OCI-LY1 (cell line): Measurements from ENCODE around the gene CAMTA1.

Experiments
- H2AFZ ChIP-seq: fragments of 200-600 bp; sonication (generic), shearing (Covaris generic); 2 replicates; pipeline ENCODE4 v1.6.0; 2014; ENCODE audit warnings: antibody characterized with exemption, mild to moderate bottlenecking, low read length
- H3F3A ChIP-seq: fragments of 200-600 bp; sonication (generic), shearing (Covaris generic); 2 replicates; pipeline ENCODE4 v1.6.0; 2014; ENCODE audit warnings: mild to moderate bottlenecking, antibody characterized with exemption, low read length, moderate library complexity; ENCODE audit not compliant: insufficient read depth
- H3K27ac ChIP-seq: fragments of 200-600 bp; sonication (generic); 2 replicates; pipeline ENCODE4 v1.5.1; 2014; ENCODE audit warnings: low read length, mixed run types, mild to moderate bottlenecking, low read depth; ENCODE audit not compliant: poor library complexity, severe bottlenecking
- H3K27me3 ChIP-seq: fragments of 200-600 bp; sonication (generic); 2 replicates; pipeline ENCODE4 v1.6.0; 2014; ENCODE audit warnings: antibody characterized with exemption, mild to moderate bottlenecking, low read length, moderate library complexity; ENCODE audit not compliant: insufficient read depth
- H3K36me3 ChIP-seq: fragments of 200-600 bp; sonication (generic); 2 replicates; pipeline ENCODE4 v1.6.1; 2014; ENCODE audit warnings: mild to moderate bottlenecking, antibody characterized with exemption, low read length, moderate library complexity, mixed read lengths; ENCODE audit not compliant: insufficient read depth
- H3K4me1 ChIP-seq: fragments of 200-600 bp; sonication (generic); 2 replicates; pipeline ENCODE4 v1.5.1; 2014; ENCODE audit warnings: mild to moderate bottlenecking, low read length, moderate library complexity; ENCODE audit not compliant: insufficient read depth, severe bottlenecking
- H3K4me2 ChIP-seq: fragments of 200-600 bp; sonication (generic), shearing (Covaris generic); 2 replicates; pipeline ENCODE4 v1.6.1; 2014; ENCODE audit warnings: low read length
- H3K4me3 ChIP-seq: fragments of 200-600 bp; sonication (generic); 2 replicates; pipeline ENCODE4 v1.5.1; 2014; ENCODE audit warnings: low read length, low read depth, mild to moderate bottlenecking, mixed read lengths; ENCODE audit not compliant: poor library complexity, severe bottlenecking
- H3K79me2 ChIP-seq: fragments of 200-600 bp; shearing (Covaris generic); 2 replicates; pipeline ENCODE4 v1.6.1; 2016; ENCODE audit warnings: mixed run types, low read length, mixed read lengths; ENCODE audit not compliant: insufficient read depth
- H3K9ac ChIP-seq: fragments of 200-600 bp; sonication (generic), shearing (Covaris generic); 2 replicates; pipeline ENCODE4 v1.6.1; 2014; ENCODE audit warnings: mild to moderate bottlenecking, low read length, mixed read lengths
- H3K9me2 ChIP-seq: fragments of 200-600 bp; sonication (generic), shearing (Covaris generic); 2 replicates; pipeline ENCODE4 v1.6.1; 2014; ENCODE audit warnings: low read depth, mild to moderate bottlenecking, low read length, mixed read lengths
- H3K9me3 ChIP-seq: fragments of 200-600 bp; shearing (Covaris generic); 2 replicates; pipeline ENCODE4 v1.6.1; 2014; ENCODE audit warnings: low read length, mixed read lengths
- H4K20me1 ChIP-seq: fragments of 200-600 bp; sonication (generic), shearing (Covaris generic); 2 replicates; pipeline ENCODE4 v1.6.0; 2016; ENCODE audit warnings: mild to moderate bottlenecking, low read length; ENCODE audit not compliant: insufficient read depth
- EZH2 ChIP-seq: fragments of 200-600 bp; sonication (generic), shearing (Covaris generic); IDR thresholded peaks from 2 replicates; pipeline ENCODE4 v1.8.0; 2017; ENCODE audit warnings: borderline replicate concordance, mixed run types, mild to moderate bottlenecking, antibody characterized with exemption, low read length, moderate library complexity, mixed read lengths
- TF ChIP-seq, protein P1 (sequence below): fragments of 200-600 bp; sonication (generic), shearing (Covaris generic); IDR thresholded peaks from 2 replicates; pipeline ENCODE4 v1.5.1; 2017; ENCODE audit warnings: mild to moderate bottlenecking, antibody characterized with exemption, low read length, moderate library complexity, mixed read lengths

The CAMTA1 gene

DNA sequence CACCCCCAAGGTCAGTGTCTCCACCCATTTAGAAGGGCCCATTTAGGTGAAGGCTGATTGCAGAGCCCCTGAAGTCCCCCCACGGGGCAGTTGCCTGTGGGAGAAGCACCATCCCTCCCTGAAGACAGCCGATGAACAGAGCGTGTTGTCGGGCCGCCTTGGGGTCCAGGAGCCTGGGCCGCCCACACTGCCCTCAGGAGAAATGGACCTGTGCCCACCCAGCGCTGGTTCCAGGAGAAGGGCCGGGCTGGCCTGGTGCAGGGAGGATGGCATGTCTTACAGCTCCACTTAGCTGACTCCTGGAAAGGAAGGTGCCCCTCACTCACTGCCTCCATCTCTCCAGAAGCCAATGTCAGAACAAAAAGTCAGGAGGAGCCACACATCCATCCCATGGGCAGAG, 733.2 kb downstream of the CAMTA1 start:
- H4K20me1 ChIP-seq, result no peaks in the 10 kb centered on the region
- TF ChIP-seq EZH2, result no peak
- TF ChIP-seq, protein P1, sequence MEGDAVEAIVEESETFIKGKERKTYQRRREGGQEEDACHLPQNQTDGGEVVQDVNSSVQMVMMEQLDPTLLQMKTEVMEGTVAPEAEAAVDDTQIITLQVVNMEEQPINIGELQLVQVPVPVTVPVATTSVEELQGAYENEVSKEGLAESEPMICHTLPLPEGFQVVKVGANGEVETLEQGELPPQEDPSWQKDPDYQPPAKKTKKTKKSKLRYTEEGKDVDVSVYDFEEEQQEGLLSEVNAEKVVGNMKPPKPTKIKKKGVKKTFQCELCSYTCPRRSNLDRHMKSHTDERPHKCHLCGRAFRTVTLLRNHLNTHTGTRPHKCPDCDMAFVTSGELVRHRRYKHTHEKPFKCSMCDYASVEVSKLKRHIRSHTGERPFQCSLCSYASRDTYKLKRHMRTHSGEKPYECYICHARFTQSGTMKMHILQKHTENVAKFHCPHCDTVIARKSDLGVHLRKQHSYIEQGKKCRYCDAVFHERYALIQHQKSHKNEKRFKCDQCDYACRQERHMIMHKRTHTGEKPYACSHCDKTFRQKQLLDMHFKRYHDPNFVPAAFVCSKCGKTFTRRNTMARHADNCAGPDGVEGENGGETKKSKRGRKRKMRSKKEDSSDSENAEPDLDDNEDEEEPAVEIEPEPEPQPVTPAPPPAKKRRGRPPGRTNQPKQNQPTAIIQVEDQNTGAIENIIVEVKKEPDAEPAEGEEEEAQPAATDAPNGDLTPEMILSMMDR, result no peak
- no peaks in the 10 kb centered on the region for H3K4me1 ChIP-seq
- H3K4me2 ChIP-seq, result no peak overlapping the region
- H3K36me3 ChIP-seq, result no peaks in the 10 kb centered on the region
- H3K9me3 ChIP-seq, result no peaks in the 10 kb centered on the region
- no peak overlapping the region for H2AFZ ChIP-seq
- H3K27ac ChIP-seq, result no peak overlapping the region
- H3K79me2 ChIP-seq, result no peaks in the 10 kb centered on the region
- H3K27me3 ChIP-seq, result no peaks in the 10 kb centered on the region; the same call in 1 of the 2 replicates
- H3K9ac ChIP-seq, result no peak overlapping the region
- no peaks in the 10 kb centered on the region for H3F3A ChIP-seq
- no peaks in the 10 kb centered on the region for H3K9me2 ChIP-seq
- no peak overlapping the region for H3K4me3 ChIP-seq

DNA sequence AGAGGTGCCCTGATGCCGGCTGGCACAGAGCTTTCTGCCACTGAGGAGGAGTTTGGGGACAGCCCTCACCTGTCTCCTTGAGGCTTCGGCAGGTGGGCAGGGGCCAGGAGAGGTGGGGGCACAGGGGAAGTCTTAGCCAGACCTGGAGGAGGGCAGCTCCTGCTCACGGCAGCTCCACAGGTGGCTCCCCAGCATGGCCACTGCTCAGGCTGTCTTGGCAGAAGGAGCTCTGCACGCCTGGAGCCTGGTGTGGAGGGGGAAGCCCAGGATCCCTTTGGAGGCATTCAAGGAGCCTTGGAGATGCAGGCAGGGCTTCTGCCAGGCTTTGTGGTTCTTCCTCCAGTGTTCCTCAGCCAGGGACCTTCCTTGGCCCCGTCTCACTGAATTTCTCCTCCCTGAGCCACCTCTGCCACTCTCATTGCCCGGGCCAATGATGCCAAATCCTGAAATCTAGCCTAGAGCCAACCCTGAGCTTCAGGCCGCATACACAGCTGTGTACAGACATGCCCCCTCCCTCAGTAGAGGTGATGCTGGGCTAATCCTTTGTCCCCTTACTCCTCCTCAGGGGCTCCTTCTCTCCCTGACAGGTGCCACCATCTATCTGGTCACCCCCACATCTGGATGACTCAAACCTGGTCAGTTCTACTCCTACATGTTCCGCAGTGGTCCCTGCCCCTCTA, 734.1 kb downstream of the CAMTA1 start:
- H4K20me1 ChIP-seq, result no peaks in the 10 kb centered on the region
- no peaks in the 10 kb centered on the region for H3K4me1 ChIP-seq
- no peaks in the 10 kb centered on the region for H3K36me3 ChIP-seq
- no peaks in the 10 kb centered on the region for H3K79me2 ChIP-seq
- no peak overlapping the region for H2AFZ ChIP-seq
- H3K27me3 ChIP-seq, result no peaks in the 10 kb centered on the region
- H3K4me3 ChIP-seq, result no peak overlapping the region
- no peaks in the 10 kb centered on the region for H3F3A ChIP-seq
- H3K9me2 ChIP-seq, result no peaks in the 10 kb centered on the region
- no peak overlapping the region for H3K9ac ChIP-seq
- TF ChIP-seq, protein P1, result no peak
- no peak for TF ChIP-seq EZH2
- no peak overlapping the region for H3K4me2 ChIP-seq
- no peak overlapping the region for H3K27ac ChIP-seq
- H3K9me3 ChIP-seq, result no peaks in the 10 kb centered on the region

GRCh38 chr1:7519861-7520395, 734.7 kb downstream of the CAMTA1 start:
- Histone ChIP-seq H3K36me3 (no peaks in the 10 kb centered on the region), H3K4me1 (no peaks in the 10 kb centered on the region), H3K27ac (no peak overlapping the region), H3K79me2 (no peaks in the 10 kb centered on the region), H3K9me3 (no peaks in the 10 kb centered on the region), H4K20me1 (no peaks in the 10 kb centered on the region), H3F3A (no peaks in the 10 kb centered on the region), H3K9me2 (no peaks in the 10 kb centered on the region), H3K4me2 (no peak overlapping the region), H3K9ac (no peak overlapping the region), H2AFZ (no peak overlapping the region), H3K27me3 (no peaks in the 10 kb centered on the region), H3K4me3 (no peak overlapping the region)
- no peak for TF ChIP-seq EZH2
- TF ChIP-seq, protein P1, result no peak
